ENCODE data around the gene CCDC196. TPM values are rescaled to one million over a fixed set of nuclear protein-coding genes. Genes with fewer than 3 reads are reported as not detected.

Gene CCDC196
- polyA plus RNA-seq, result not detected

- Mint-ChIP-seq H3K4me3 (no peak within 1 kb of the TSS), H3K27ac (no peak within 1 kb of the TSS), H3K9me3 (no peaks in the 10 kb centered on the region), H3K27me3 (ENCODE audit: low read depth in 3 of 3) (peaks cover 0 to 1% (median 0%) of the 10 kb centered on the region in 3 donors), H3K4me1 (no peaks in the 10 kb centered on the region), H3K36me3 (peaks cover 0 to 4% (median 0%) of the 10 kb centered on the region in 3 donors)
- no peak for DNase-seq
Measured at GRCh38 chr14:66485910-66486421, at the start of gene CCDC196. Gene CCDC196, plus strand, starts transcription at chr14:66486371. Its CDS starts 132 bp downstream, at chr14:66486503.

- Mint-ChIP-seq H3K9me3 (peaks cover 7 to 29% (median 17%) of the 10 kb centered on the region in 6 donors), H3K4me1 (no peaks in the 10 kb centered on the region), H3K4me3 (no peak overlapping the region), H3K36me3 (no peaks in the 10 kb centered on the region), H3K27ac (no peak overlapping the region), H3K27me3 (ENCODE audit: low read depth in 3 of 3) (peaks cover 0 to 4% (median 2%) of the 10 kb centered on the region in 3 donors)
- no peak for DNase-seq
Measured at GRCh38 chr14:66440801-66441200, 45.4 kb upstream of the CCDC196 start.

- no peak overlapping the region for H3K4me3 Mint-ChIP-seq
- DNase-seq, result no peak
- H3K4me1 Mint-ChIP-seq, result no peaks in the 10 kb centered on the region
- no peak overlapping the region for H3K27ac Mint-ChIP-seq
- peaks cover 7 to 24% (median 13%) of the 10 kb centered on the region in 6 donors for H3K9me3 Mint-ChIP-seq
- peaks cover 0 to 4% (median 0%) of the 10 kb centered on the region in 3 donors for H3K36me3 Mint-ChIP-seq
- H3K27me3 Mint-ChIP-seq (ENCODE audit: low read depth in 3 of 3), result peaks cover 0 to 6% (median 2%) of the 10 kb centered on the region in 3 donors
Measured at GRCh38 chr14:66442953-66443571, 43.1 kb upstream of the CCDC196 start.

GRCh38 chr14:66443785-66444184, 42.4 kb upstream of the CCDC196 start:
- DNase-seq, result no peak
- Mint-ChIP-seq H3K4me1 (no peaks in the 10 kb centered on the region), H3K27me3 (ENCODE audit: low read depth in 3 of 3) (peaks cover 0 to 6% (median 0%) of the 10 kb centered on the region in 3 donors), H3K9me3 (peaks cover 3 to 20% (median 11%) of the 10 kb centered on the region in 6 donors), H3K4me3 (no peak overlapping the region), H3K36me3 (peaks cover 0 to 4% (median 0%) of the 10 kb centered on the region in 3 donors), H3K27ac (no peak overlapping the region)

- no peaks in the 10 kb centered on the region for H3K4me1 Mint-ChIP-seq
Measured at GRCh38 chr14:66444271-66444927, 41.8 kb upstream of the CCDC196 start.

GRCh38 chr14:66445936-66446335, 40.2 kb upstream of the CCDC196 start:
- Mint-ChIP-seq H3K36me3 (peaks cover 0 to 4% (median 0%) of the 10 kb centered on the region in 3 donors), H3K27ac (no peak overlapping the region), H3K4me3 (no peak overlapping the region), H3K9me3 (peaks cover 0 to 4% (median under 1%) of the 10 kb centered on the region in 6 donors), H3K27me3 (ENCODE audit: low read depth in 3 of 3) (peaks cover 0 to 6% (median 0%) of the 10 kb centered on the region in 3 donors), H3K4me1 (no peaks in the 10 kb centered on the region)
- no peak for DNase-seq

More at GRCh38 chr14:66444271-66444927, 41.8 kb upstream of the CCDC196 start:
- no peak for DNase-seq
- Mint-ChIP-seq H3K9me3 (peaks cover 3 to 15% (median 10%) of the 10 kb centered on the region in 6 donors), H3K4me3 (no peak overlapping the region), H3K36me3 (peaks cover 0 to 4% (median 0%) of the 10 kb centered on the region in 3 donors), H3K27ac (no peak overlapping the region), H3K27me3 (ENCODE audit: low read depth in 3 of 3) (peaks cover 0 to 6% (median 0%) of the 10 kb centered on the region in 3 donors)

GRCh38 chr14:66453469-66453868, 32.7 kb upstream of the CCDC196 start:
- Mint-ChIP-seq H3K27me3 (ENCODE audit: low read depth in 3 of 3) (peaks cover 0 to 3% (median 1%) of the 10 kb centered on the region in 3 donors), H3K36me3 (peaks cover 0 to 9% (median 5%) of the 10 kb centered on the region in 3 donors), H3K9me3 (peaks cover 0 to 8% (median 0%) of the 10 kb centered on the region in 6 donors), H3K4me3 (no peak overlapping the region), H3K27ac (no peak overlapping the region), H3K4me1 (no peaks in the 10 kb centered on the region)
- DNase-seq, result no peak

GRCh38 chr14:66459603-66460002, 26.6 kb upstream of the CCDC196 start:
- Mint-ChIP-seq H3K27ac (peak overlapping the region in 1 of 6 donors; percentile 7), H3K27me3 (ENCODE audit: low read depth in 3 of 3) (no peaks in the 10 kb centered on the region)

GRCh38 chr14:66464261-66464660, 21.9 kb upstream of the CCDC196 start:
- no peak overlapping the region for H3K4me3 Mint-ChIP-seq
- no peaks in the 10 kb centered on the region for H3K27me3 Mint-ChIP-seq (ENCODE audit: low read depth in 3 of 3)
- H3K9me3 Mint-ChIP-seq, result peaks cover 0 to 3% (median 0%) of the 10 kb centered on the region in 6 donors
- H3K27ac Mint-ChIP-seq, result no peak overlapping the region
- H3K36me3 Mint-ChIP-seq, result peaks cover 0 to 5% (median 0%) of the 10 kb centered on the region in 3 donors
- no peaks in the 10 kb centered on the region for H3K4me1 Mint-ChIP-seq
- DNase-seq, result no peak

More at GRCh38 chr14:66459603-66460002, 26.6 kb upstream of the CCDC196 start:
- Mint-ChIP-seq H3K36me3 (peaks cover 0 to 6% (median 5%) of the 10 kb centered on the region in 3 donors), H3K9me3 (peaks cover 0 to 8% (median 0%) of the 10 kb centered on the region in 6 donors), H3K4me3 (no peak overlapping the region), H3K4me1 (no peaks in the 10 kb centered on the region)
- DNase-seq, result peak; percentile 19 to 33 (median 32)

- H3K27ac Mint-ChIP-seq, result no peak overlapping the region
- DNase-seq, result no peak
Measured at GRCh38 chr14:66468778-66469367, 17.3 kb upstream of the CCDC196 start.

GRCh38 chr14:66471584-66471983, 14.6 kb upstream of the CCDC196 start:
- peaks cover 0 to 2% (median 0%) of the 10 kb centered on the region in 3 donors for H3K27me3 Mint-ChIP-seq (ENCODE audit: low read depth in 3 of 3)
- H3K9me3 Mint-ChIP-seq, result peaks cover 0 to 23% (median 6%) of the 10 kb centered on the region in 6 donors
- no peak for DNase-seq
- peaks cover 0 to 5% (median 0%) of the 10 kb centered on the region in 3 donors for H3K36me3 Mint-ChIP-seq
- no peaks in the 10 kb centered on the region for H3K4me1 Mint-ChIP-seq
- H3K27ac Mint-ChIP-seq, result no peak overlapping the region
- H3K4me3 Mint-ChIP-seq, result no peak overlapping the region

More at GRCh38 chr14:66468778-66469367, 17.3 kb upstream of the CCDC196 start:
- Mint-ChIP-seq H3K27me3 (ENCODE audit: low read depth in 3 of 3) (peaks cover 0 to 2% (median 0%) of the 10 kb centered on the region in 3 donors), H3K9me3 (peaks cover 0 to 23% (median 7%) of the 10 kb centered on the region in 6 donors), H3K4me3 (no peak overlapping the region), H3K4me1 (no peaks in the 10 kb centered on the region), H3K36me3 (peaks cover 0 to 5% (median 5%) of the 10 kb centered on the region in 3 donors)

- Mint-ChIP-seq H3K4me3 (no peak overlapping the region), H3K27ac (no peak overlapping the region), H3K9me3 (peaks cover 0 to 23% (median 6%) of the 10 kb centered on the region in 6 donors), H3K4me1 (no peaks in the 10 kb centered on the region), H3K36me3 (peaks cover 0 to 5% (median 0%) of the 10 kb centered on the region in 3 donors), H3K27me3 (ENCODE audit: low read depth in 3 of 3) (peaks cover 0 to 2% (median 0%) of the 10 kb centered on the region in 3 donors)
- no peak for DNase-seq
Measured at GRCh38 chr14:66472251-66472650, 13.9 kb upstream of the CCDC196 start.

GRCh38 chr14:66473223-66473622, 12.9 kb upstream of the CCDC196 start:
- DNase-seq, result no peak
- H3K36me3 Mint-ChIP-seq, result peaks cover 0 to 5% (median 0%) of the 10 kb centered on the region in 3 donors
- no peaks in the 10 kb centered on the region for H3K4me1 Mint-ChIP-seq
- H3K4me3 Mint-ChIP-seq, result no peak overlapping the region
- H3K9me3 Mint-ChIP-seq, result peaks cover 0 to 23% (median 6%) of the 10 kb centered on the region in 6 donors
- peaks cover 0 to 2% (median 0%) of the 10 kb centered on the region in 3 donors for H3K27me3 Mint-ChIP-seq (ENCODE audit: low read depth in 3 of 3)
- no peak overlapping the region for H3K27ac Mint-ChIP-seq

Data from immature natural killer cell (primary cell).